ENCODE results near the gene PDCL2. TPM values are rescaled to one million over a fixed set of nuclear protein-coding genes. Genes with fewer than 3 reads are reported as not detected.

PDCL2 gene, protein sequence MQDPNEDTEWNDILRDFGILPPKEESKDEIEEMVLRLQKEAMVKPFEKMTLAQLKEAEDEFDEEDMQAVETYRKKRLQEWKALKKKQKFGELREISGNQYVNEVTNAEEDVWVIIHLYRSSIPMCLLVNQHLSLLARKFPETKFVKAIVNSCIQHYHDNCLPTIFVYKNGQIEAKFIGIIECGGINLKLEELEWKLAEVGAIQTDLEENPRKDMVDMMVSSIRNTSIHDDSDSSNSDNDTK
- not detected for total RNA-seq

DNA sequence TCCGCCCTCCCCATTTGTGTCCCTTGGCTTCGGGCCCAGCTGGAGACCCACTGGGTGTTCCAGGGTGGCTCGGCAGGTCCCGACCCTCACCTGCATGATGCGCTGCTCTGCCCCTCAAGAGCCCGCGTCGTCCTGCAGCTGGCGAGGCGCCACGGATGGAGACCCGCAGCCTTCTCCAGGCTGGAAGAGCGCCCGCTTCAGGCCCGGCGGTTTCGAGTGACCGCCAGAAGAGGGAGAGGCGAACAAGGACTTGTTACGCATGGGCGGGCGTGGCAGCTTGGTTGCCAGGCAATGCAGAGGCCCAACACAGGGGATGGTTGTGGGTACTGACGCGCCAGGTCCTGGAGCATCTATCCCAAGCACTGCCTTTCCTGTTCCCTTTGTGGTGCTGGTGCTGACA, at the start of gene PDCL2:
Gene PDCL2, minus strand, starts transcription at position 232 of the 400 bp plus-strand sequence. Its CDS starts 136 bp downstream, at position 96.
- no peak within 1 kb of the TSS for H3K27ac ChIP-seq
- DNase-seq: no peak
- TF ChIP-seq POLR2A (IDR thresholded peaks at IDR 0.05): no peak
- TF ChIP-seq, protein P1, sequence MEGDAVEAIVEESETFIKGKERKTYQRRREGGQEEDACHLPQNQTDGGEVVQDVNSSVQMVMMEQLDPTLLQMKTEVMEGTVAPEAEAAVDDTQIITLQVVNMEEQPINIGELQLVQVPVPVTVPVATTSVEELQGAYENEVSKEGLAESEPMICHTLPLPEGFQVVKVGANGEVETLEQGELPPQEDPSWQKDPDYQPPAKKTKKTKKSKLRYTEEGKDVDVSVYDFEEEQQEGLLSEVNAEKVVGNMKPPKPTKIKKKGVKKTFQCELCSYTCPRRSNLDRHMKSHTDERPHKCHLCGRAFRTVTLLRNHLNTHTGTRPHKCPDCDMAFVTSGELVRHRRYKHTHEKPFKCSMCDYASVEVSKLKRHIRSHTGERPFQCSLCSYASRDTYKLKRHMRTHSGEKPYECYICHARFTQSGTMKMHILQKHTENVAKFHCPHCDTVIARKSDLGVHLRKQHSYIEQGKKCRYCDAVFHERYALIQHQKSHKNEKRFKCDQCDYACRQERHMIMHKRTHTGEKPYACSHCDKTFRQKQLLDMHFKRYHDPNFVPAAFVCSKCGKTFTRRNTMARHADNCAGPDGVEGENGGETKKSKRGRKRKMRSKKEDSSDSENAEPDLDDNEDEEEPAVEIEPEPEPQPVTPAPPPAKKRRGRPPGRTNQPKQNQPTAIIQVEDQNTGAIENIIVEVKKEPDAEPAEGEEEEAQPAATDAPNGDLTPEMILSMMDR (IDR thresholded peaks at IDR 0.05): no peak
- no peaks in the 10 kb centered on the region for H3K27me3 ChIP-seq
- H3K36me3 ChIP-seq: no peaks in the 10 kb centered on the region
- H3K4me1 ChIP-seq: no peaks in the 10 kb centered on the region
- H3K9me3 ChIP-seq: no peaks in the 10 kb centered on the region
- intact Hi-C loops (cut with DNase I; ENCODE audit: low total_unique reads): no loop called here
- no peak within 1 kb of the TSS for H3K4me3 ChIP-seq

DNA sequence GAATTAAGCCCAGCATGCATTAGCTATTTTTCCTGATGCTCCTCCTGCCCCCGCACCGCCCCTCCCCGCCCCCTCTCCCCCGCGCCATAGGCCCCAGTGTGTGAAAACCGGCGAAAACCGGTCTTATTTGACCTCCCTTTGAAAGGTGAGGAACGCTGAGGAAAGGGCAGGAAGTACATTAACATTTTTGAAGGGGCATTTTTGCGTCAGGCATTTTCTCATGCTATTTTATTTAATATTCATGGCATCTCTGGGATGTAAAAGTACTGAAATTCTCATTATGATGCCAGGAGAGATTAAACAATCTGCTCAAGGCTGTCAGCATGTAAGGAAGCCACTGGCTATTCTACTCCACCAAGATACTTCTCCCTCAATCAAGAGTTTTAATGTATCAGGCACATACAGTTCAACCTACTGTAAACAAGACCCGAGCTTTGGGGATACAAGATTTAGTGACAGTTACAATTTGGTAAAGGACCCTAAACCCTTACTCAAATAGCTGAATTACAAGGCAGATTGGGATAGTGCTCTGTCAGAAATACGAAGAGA, 45.3 kb upstream of the PDCL2 start:
- Histone ChIP-seq H3K27me3 (no peaks in the 10 kb centered on the region), H3K27ac (no peak overlapping the region), H3K4me3 (no peak overlapping the region), H3K36me3 (no peaks in the 10 kb centered on the region), H3K4me1 (peaks cover 0 to 4% of the 10 kb centered on the region in 2 donors), H3K9me3 (no peaks in the 10 kb centered on the region)
- TF ChIP-seq POLR2A (IDR thresholded peaks at IDR 0.05): no peak
- TF ChIP-seq, protein P1 (IDR thresholded peaks at IDR 0.05): no peak
- intact Hi-C loops (cut with DNase I; ENCODE audit: low total_unique reads): no loop called here
- DNase-seq: no peak

DNA sequence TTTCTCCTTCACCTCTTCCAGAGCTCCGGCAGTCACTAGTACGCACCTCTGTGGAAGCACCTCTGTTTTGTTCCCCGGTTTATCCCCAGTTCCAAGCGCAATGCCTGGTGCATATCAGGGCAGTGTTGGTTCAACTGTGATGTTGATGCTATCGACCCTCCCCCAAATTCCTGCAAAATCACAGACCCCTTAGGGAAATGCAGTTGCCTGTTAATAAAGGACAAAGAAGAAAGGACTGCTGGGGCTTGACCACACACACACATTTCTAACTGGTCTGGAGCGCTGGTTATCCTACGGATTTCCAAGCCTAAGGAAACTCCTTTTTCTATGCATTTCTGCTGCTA, 44.6 kb upstream of the PDCL2 start:
- Histone ChIP-seq H3K27me3 (no peaks in the 10 kb centered on the region), H3K9me3 (no peaks in the 10 kb centered on the region), H3K4me1 (peaks cover 0 to 4% of the 10 kb centered on the region in 2 donors), H3K4me3 (peak overlapping the region in 1 of 2 donors; percentile 14), H3K27ac (no peak overlapping the region), H3K36me3 (no peaks in the 10 kb centered on the region)
- TF ChIP-seq, protein P1 (IDR thresholded peaks at IDR 0.05): no peak
- no peak for TF ChIP-seq POLR2A (IDR thresholded peaks at IDR 0.05)
- no peak for DNase-seq
- intact Hi-C loops (cut with DNase I; ENCODE audit: low total_unique reads): no loop called here

DNA sequence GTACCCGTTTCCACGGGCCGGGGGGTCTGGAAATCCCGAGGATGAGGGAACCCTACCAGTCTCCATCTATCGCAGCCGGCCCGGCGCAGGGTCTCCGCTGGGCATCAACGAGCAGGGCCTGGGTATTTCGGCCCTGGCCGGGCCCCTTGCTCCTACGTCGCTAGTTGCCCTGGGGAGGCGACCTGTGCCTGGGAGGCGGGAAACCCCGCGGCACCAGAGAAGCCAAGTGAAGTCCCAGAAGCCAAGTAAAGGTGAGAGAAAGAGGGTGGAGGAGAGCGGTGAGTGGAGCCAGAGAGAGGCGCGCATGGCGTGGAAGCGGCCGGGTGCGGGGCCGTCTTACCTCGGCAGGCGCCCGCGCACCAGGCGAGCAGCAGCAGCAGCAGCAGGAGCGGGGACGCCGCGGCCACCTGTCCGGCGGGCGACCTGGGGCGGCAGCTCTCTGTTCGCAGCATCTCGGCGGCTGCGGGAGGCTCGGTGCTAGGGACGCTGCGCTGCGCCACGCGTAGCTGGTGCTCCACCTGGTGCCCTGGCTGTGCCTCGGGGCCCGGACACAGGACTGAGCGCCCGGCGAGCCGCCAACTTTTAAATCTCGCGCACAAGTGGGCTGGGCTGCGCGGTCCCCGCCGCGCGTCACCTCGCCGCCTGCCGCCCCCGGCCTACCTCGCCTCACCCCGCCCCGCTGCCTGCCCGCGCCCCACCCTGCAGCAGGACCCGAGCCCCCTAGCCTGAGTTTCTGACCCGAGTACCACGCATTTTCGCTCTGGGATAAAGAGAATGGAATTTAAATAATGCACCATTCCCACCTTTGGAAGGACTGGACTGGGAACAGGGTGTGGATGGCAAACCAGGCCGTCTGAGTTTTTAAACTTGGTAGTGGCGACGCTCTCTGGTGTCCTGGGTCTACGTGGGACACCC, 44.0 kb upstream of the PDCL2 start, which contains the start of gene NMU:
Gene NMU, minus strand, starts transcription at position 558 of the 915 bp plus-strand sequence. Its CDS starts 106 bp downstream, at position 452.
- TF ChIP-seq POLR2A (IDR thresholded peaks at IDR 0.05): no peak
- TF ChIP-seq, protein P1 (IDR thresholded peaks at IDR 0.05): no peak
- Histone ChIP-seq H3K27me3 (no peaks in the 10 kb centered on the region), H3K4me3 (peak within 1 kb of the TSS in 1 of 2 donors; percentile 14), H3K9me3 (no peaks in the 10 kb centered on the region), H3K27ac (no peak within 1 kb of the TSS), H3K4me1 (peaks cover 0 to 4% of the 10 kb centered on the region in 2 donors), H3K36me3 (no peaks in the 10 kb centered on the region)
- intact Hi-C loops (cut with DNase I; ENCODE audit: low total_unique reads): no loop called here
- DNase-seq: no peak

Data from uterus (tissue), 4 donors.